HG03064 (cell line): Measurements from ENCODE around the gene TRPM1.

Experiments used
- ATAC-seq: cut with Tn5 transposase; IDR thresholded peaks from one replicate; pipeline ENCODE4 v1.9.1; 2021; ENCODE audit warnings: low read depth; ENCODE audit not compliant: unreplicated experiment

The TRPM1 gene

DNA sequence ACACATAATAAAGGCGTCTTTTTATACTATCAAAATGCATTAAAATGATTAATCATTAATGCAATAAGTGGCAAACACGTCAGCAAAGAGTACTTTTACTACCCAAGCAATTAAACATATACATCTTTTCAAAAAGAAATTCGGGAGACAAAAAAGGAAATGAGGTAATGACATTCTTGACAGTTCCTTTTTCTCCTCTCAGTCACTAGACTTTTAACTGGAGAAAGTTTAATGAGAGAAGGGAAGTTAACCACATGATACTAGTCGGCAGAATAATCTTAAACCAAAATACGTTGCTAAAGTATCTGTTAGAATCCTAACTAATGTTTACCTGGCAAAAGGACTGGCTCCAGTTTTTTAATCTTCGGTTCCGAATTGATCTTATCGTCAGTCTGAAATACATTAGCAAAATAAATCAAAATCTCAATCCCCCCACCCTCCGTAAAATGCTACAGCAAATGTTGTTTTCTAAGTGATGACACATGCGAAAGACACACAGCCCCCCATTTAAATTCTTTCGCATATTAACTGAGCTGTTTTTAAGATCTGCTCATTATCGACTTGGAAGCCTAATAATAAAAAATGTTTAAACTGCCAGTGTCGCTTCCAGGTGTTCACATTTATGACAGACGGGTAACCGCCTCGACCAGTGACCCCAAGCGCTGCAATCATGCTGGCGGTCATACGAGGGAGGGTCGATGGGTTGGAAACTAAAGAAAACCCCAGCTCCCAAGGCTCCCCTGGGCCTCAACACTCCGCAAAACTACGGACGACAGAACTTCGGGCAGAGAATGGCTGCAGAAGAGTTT is 110.9 kb downstream of the TRPM1 start:
- no peak for ATAC-seq

- ATAC-seq = no peak
These were observed 111.5 kb downstream of the TRPM1 start for GRCh38 chr15:30990036-30990435.

DNA sequence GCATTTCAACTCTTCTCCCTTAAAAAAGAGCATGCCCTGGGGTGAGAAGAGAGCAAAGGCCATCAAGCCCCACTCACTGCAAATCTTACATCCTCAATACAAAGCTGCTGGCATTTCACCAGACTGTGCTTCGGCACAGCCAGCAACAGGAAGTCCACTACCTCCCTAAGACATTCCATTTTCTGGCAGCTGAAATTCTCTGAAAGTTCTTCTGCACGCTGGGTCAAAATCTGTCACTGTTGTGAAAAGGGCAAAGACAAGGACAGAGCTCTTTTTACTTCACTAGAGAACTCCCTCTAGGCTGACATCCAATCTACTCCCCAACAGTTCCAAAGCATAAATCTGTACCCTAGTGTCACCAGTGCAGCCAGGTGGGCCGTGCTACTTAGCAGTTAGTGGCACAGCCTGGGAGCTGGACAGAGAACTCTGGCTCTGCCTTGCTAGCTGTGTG is 116.4 kb downstream of the TRPM1 start:
- no peak for ATAC-seq

GRCh38 chr15:30984542-30984941 is 117.0 kb downstream of the TRPM1 start:
- peak; percentile 61 for ATAC-seq

GRCh38 chr15:30984118-30984517 is 117.4 kb downstream of the TRPM1 start:
- ATAC-seq = no peak

DNA sequence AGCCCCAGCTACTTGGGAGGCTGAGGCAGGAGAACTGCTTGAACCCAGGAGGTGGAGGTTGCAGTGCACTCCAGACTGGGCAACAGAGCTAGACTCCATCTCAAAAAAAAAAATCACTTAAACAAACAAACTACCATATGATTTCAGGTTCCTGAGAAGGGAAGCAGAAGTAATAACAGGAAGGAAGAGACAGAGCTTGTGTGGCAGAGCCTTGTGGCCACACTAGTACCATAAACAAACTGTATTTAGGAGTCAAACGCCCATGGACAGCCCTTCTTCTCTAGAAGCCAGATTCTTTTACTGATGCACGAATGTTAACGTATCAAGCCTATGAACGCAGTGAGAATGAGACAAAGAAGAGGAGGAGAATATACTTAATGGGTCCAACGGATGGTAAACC is 122.1 kb downstream of the TRPM1 start:
- ATAC-seq = no peak

DNA sequence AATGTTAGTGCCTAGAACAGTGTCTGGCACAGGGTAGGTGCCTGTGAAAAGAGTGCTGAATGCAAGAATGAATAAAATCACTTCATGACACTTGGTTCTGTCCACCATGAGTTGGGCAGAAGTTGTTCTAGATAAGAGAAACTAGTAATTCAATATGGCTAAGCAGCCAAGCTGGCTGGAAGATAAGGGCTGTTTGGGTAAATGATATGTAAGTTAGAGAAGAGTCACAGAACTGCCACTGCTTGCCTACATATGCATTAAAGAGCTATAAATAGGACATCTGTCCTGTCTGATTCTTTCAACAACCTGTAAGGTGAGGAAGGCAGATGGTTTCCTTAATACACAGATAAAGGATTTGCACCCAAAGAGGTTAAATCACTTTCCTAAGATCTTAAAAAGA is 123.2 kb downstream of the TRPM1 start:
- no peak for ATAC-seq

- ATAC-seq = no peak
These were observed 127.4 kb downstream of the TRPM1 start for GRCh38 chr15:30974112-30974511.

DNA sequence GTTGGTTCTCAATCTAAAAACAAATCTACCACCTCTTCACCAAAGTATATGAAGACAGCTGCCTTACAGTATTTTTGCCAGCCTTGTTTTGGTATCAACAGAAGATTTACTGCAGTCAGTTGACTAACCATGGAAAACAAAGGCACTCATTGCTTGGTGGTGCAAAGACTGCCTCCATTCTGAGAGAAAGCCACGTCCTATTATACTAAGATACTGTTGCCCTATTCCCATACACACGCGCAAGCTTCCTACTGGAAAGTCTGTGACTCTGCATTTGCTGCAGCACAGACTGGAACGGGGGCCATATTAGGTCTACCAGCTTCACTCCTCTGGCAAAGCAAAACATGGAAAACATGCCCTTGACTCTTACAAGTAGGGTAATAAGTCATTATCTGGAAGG is 128.1 kb downstream of the TRPM1 start:
- ATAC-seq = no peak

DNA sequence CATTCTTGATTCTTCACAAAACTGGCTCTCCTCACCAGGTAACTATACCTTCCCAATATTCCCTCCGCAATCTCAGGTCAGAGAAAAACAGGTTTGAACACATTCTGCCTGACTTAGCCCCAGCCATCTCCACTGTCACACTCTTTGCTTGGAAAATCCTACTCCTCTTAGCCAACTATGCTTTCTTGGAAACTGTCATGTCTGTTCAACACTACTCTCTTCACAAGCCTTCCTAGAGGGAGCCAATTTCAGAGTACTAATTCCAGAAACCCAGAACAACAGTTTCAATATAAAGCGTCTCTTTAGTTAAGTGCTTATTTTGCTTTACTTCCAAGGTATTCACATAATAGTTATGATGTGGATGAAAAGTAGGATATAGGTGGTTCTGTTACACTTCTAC is 131.8 kb downstream of the TRPM1 start:
- no peak for ATAC-seq

DNA sequence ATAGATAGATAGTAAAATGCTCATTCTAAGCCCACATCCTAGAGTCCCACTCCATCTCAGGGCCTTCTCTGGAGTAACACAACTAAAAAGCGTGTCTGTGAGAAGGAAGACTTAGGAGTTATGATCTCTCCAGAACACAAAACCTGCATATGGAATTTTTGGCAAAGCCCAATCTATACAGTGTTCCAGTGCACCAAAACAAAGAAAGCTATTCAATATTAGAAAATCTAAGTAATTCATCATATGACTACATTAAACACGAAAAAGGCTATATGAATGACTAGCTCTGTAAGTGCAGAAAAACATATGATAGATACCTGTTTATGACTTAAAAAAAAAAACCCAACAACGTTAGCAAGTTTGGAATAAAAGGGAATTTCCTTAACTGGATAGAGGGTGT is 137.8 kb downstream of the TRPM1 start:
- ATAC-seq = no peak

GRCh38 chr15:30962659-30963058 is 138.9 kb downstream of the TRPM1 start:
- ATAC-seq = no peak

DNA sequence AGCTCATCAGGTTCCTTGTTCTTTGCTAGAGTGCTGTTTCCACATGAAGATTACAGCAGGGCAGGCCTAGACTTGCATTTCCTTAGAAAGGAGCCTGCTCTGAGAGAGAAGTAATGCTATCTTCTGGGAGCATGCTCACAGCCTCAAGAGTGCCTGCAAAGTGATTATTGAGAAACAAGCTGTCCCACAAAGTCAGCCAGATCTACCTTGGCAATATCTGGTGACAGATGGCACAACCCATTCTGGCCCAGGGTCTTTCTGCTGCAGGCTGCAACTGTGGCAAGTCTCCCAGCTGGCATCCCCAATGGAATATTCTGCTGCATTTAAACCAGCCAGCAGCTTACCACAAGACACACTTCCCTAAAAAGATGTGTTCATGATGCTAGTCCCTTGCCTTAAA is 139.4 kb downstream of the TRPM1 start:
- no peak for ATAC-seq

DNA sequence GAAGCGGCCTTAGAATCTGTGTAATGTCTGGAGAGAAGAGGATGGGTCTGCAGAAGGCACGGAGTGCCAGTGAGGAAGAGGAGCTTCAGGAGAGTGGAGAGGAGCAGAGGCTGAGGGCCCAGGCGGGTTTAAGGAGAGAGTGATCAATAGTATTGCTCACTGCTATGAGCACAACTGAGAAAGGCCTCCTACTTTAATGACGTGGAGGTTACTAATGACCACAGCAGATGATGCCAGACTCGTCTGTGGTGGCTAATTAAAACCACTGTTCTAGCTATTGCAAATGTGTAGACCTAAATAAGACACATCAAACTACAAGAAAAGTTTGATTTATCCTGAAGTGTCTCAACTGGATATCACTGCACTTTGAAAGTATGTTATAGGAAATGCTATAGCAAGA is 143.3 kb downstream of the TRPM1 start:
- no peak for ATAC-seq

DNA sequence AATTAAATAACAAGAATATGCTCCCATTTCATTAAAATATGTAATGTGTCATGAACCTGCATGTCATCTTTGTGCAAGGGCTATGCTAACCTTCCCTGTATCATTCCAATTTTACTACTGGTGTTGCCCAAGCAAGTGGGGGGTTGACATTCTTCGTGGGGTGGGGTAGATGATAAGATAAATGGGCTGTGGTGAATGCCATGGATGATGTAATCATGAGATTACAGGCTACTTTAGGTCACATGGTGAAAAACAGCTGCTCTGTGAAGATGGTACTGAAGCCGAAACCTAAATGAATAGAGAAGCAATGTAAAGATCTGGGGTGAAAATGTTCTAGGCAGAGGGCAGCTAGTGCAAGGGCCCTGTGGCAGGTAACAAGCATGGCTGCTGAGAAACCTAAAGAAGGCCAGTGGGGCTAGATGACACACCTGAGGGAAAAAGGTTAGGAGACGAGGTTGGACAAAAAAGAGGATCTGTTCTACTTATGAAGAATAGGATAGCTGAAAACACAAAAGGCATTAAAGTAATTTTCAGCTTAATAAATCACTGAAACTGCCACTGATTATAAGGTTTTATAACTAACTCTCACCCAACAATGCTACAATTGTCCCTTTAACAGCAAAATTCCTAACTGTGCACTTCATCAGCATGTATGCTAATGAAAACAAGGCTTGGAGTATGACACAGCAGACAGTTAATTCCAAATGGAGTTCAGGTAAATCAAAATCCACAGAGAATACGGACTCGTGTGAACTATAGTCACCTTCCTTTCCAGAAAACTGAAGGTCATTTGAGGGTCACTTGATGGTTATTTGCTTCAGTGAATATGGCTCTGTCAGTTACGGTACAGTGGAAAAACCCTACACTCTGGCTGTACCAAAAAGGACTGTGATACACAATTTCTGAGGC is 145.1 kb downstream of the TRPM1 start:
- ATAC-seq = no peak

DNA sequence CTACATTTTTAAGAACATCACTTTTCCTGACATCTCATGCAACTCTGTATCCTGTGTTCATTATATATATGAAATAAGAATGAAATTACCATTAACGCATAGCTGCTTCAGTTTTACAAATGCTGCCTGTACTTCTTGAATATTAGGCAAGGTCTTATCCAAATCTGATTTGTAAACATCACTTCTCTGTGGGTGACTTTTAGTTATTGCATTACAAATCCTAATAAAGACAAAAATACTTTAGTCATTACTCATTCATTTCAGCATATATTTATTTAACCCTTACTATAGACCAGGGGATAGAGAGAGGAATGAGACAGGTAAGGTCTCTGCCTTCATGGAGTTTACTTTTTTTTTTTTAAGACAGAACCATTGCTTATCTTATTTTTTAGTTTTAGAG is 146.9 kb downstream of the TRPM1 start:
- ATAC-seq = no peak

- no peak for ATAC-seq
These were observed 147.7 kb downstream of the TRPM1 start for GRCh38 chr15:30953731-30954378.

GRCh38 chr15:30953183-30953582 is 148.3 kb downstream of the TRPM1 start:
- ATAC-seq = no peak
